Subcutaneous adipose tissue (tissue), 4 donors: ENCODE results near the gene PDCD5. TPM values are rescaled to one million over a fixed set of nuclear protein-coding genes. Genes with fewer than 3 reads are reported as not detected.

Experiments
- CTCF ChIP-seq: fragments of 450-650 bp; IDR thresholded peaks from one replicate; pipeline ENCODE4 v1.5.1; 2016; ENCODE audit warnings: low read depth, mild to moderate bottlenecking, control low read depth, antibody characterized with exemption, moderate library complexity
- total RNA-seq, 4 donors: library from RNA; depleted of rRNA; stranded (reverse); fragments of >200 nt; gene quantifications; one replicate each; pipeline ENCODE4 v1.1.0, GENCODE V29; 2016

PDCD5 gene
- total RNA-seq = 100 to 1,000 TPM in 1 of 4 donors, 10 to 100 TPM in 3; 84.7 to 132 (median 89.3) TPM

- TF ChIP-seq CTCF = no peak
Measured at GRCh38 chr19:32580901-32581704, at the start of gene PDCD5. Gene PDCD5 (plus strand): TSS chr19:32581190. CDS start chr19:32581262, 72 bp downstream.

GRCh38 chr19:32532233-32532632 lies 48.8 kb upstream of the PDCD5 start:
- TF ChIP-seq CTCF = no peak

- no peak for TF ChIP-seq CTCF
Measured at GRCh38 chr19:32537580-32537979, 43.4 kb upstream of the PDCD5 start.

- TF ChIP-seq CTCF = no peak
Measured at GRCh38 chr19:32539240-32539916, 41.6 kb upstream of the PDCD5 start.

- TF ChIP-seq CTCF = no peak
Measured at GRCh38 chr19:32540621-32541020, 40.4 kb upstream of the PDCD5 start.

- TF ChIP-seq CTCF = no peak
Measured at GRCh38 chr19:32542477-32543108, 38.4 kb upstream of the PDCD5 start.
